ENCODE measurements around the gene ADAM23. TPM values are rescaled to one million over a fixed set of nuclear protein-coding genes. Genes with fewer than 3 reads are reported as not detected.

Gene ADAM23
- total RNA-seq, 6 donors from 2014 or later: 0.15 to 3.5 (median 0.89) TPM; not detected in 1

- Histone ChIP-seq H3K36me3 (no peaks in the 10 kb centered on the region), H3K4me1 (no peaks in the 10 kb centered on the region), H3K27ac (no peak overlapping the region), H3K9me3 (peaks cover 0 to 4% (median 0%) of the 10 kb centered on the region in 4 donors), H3K27me3 (no peaks in the 10 kb centered on the region), H3K4me3 (no peak overlapping the region)
- no peak for ATAC-seq (ENCODE audit: low FRiP score in 2 of 2)
- DNase-seq: no peak
- TF ChIP-seq POLR2AphosphoS5 (IDR thresholded peaks at IDR 0.05) (no peak), EP300 (IDR thresholded peaks at IDR 0.05) (no peak), POLR2A (IDR thresholded peaks at IDR 0.05) (no peak)
- TF ChIP-seq, protein P1, sequence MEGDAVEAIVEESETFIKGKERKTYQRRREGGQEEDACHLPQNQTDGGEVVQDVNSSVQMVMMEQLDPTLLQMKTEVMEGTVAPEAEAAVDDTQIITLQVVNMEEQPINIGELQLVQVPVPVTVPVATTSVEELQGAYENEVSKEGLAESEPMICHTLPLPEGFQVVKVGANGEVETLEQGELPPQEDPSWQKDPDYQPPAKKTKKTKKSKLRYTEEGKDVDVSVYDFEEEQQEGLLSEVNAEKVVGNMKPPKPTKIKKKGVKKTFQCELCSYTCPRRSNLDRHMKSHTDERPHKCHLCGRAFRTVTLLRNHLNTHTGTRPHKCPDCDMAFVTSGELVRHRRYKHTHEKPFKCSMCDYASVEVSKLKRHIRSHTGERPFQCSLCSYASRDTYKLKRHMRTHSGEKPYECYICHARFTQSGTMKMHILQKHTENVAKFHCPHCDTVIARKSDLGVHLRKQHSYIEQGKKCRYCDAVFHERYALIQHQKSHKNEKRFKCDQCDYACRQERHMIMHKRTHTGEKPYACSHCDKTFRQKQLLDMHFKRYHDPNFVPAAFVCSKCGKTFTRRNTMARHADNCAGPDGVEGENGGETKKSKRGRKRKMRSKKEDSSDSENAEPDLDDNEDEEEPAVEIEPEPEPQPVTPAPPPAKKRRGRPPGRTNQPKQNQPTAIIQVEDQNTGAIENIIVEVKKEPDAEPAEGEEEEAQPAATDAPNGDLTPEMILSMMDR (IDR thresholded peaks at IDR 0.05): no peak
- 33 to 50% methylated on average over 2 of the region's 2 CpGs for WGBS, 2 donors
Observed at GRCh38 chr2:206480161-206480560, 36.8 kb downstream of the ADAM23 start.

DNA sequence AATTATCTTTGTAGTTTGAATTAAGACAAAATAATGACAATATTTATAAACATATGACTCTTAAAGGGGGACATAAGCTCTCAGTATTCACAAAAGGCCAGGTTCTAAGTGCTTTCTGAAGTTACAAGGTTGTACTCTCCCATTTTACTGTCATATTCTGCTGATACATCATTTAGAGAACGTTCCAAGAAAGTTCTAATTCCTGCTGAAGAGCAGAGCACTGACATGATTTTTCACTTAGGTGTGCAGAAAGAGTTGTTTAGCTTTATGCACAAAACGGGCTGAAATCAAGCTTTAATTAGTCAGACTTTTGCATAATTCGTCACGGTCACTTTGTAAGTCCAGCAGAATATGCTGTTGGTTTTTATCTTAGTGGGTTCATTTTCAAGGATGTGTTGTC is 37.3 kb downstream of the ADAM23 start:
- no peak for ATAC-seq (ENCODE audit: low FRiP score in 2 of 2)
- WGBS, 2 donors: 80 to 86% methylated on average over 4 of the region's 4 CpGs

GRCh38 chr2:206481056-206481455 is 37.7 kb downstream of the ADAM23 start:
- no peaks in the 10 kb centered on the region for H3K27me3 ChIP-seq
- H3K36me3 ChIP-seq: no peaks in the 10 kb centered on the region
- peaks cover 0 to 4% (median 0%) of the 10 kb centered on the region in 4 donors for H3K9me3 ChIP-seq
- H3K27ac ChIP-seq: no peak overlapping the region
- DNase-seq: no peak
- TF ChIP-seq, protein P1 (IDR thresholded peaks at IDR 0.05): no peak
- no peak for TF ChIP-seq EP300 (IDR thresholded peaks at IDR 0.05)
- TF ChIP-seq POLR2A (IDR thresholded peaks at IDR 0.05): no peak
- no peak for TF ChIP-seq POLR2AphosphoS5 (IDR thresholded peaks at IDR 0.05)
- no peak for ATAC-seq (ENCODE audit: low FRiP score in 2 of 2)
- H3K4me1 ChIP-seq: no peaks in the 10 kb centered on the region
- H3K4me3 ChIP-seq: no peak overlapping the region
- 85 to 91% methylated on average over 3 of the region's 3 CpGs for WGBS, 2 donors

More for the DNA sequence above, 37.3 kb downstream of the ADAM23 start:
- H3K27ac ChIP-seq: no peak overlapping the region
- H3K4me1 ChIP-seq: no peaks in the 10 kb centered on the region
- peaks cover 0 to 4% (median 0%) of the 10 kb centered on the region in 4 donors for H3K9me3 ChIP-seq
- H3K4me3 ChIP-seq: no peak overlapping the region
- no peaks in the 10 kb centered on the region for H3K27me3 ChIP-seq
- no peak for DNase-seq
- TF ChIP-seq POLR2AphosphoS5 (IDR thresholded peaks at IDR 0.05): no peak
- TF ChIP-seq POLR2A (IDR thresholded peaks at IDR 0.05): no peak
- no peak for TF ChIP-seq EP300 (IDR thresholded peaks at IDR 0.05)
- TF ChIP-seq, protein P1 (IDR thresholded peaks at IDR 0.05): no peak
- H3K36me3 ChIP-seq: no peaks in the 10 kb centered on the region

- Histone ChIP-seq H3K4me1 (no peaks in the 10 kb centered on the region), H3K4me3 (no peak overlapping the region), H3K9me3 (peaks cover 0 to 4% (median 0%) of the 10 kb centered on the region in 4 donors), H3K27me3 (no peaks in the 10 kb centered on the region), H3K36me3 (no peaks in the 10 kb centered on the region), H3K27ac (no peak overlapping the region)
- ATAC-seq (ENCODE audit: low FRiP score in 2 of 2) (no peak), DNase-seq (no peak)
- 75% methylated on average over 4 of the region's 4 CpGs for WGBS, 2 donors
- TF ChIP-seq POLR2AphosphoS5 (IDR thresholded peaks at IDR 0.05): no peak
- no peak for TF ChIP-seq EP300 (IDR thresholded peaks at IDR 0.05)
- no peak for TF ChIP-seq POLR2A (IDR thresholded peaks at IDR 0.05)
- TF ChIP-seq, protein P1 (IDR thresholded peaks at IDR 0.05): no peak
Observed at GRCh38 chr2:206482123-206482522, 38.8 kb downstream of the ADAM23 start.

DNA sequence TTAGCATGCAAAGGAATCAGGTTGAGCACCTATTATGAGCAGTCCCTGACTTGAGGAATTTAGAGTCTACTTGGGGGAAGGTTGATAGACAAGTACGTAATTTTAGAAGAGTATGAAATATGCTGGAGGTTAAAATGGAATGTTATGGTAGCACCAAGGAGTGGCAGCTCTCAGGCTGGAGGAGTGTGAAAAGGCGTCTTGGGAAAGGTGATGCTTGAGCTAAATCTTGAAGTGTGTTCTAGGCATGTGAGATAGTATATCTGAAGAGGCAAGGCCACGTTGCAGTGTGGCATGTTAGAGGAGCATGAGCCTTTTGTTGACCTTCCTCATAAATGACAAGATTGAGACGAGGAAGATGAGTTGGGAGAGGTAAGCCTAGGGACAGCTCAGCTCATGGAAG is 39.3 kb downstream of the ADAM23 start:
- no peaks in the 10 kb centered on the region for H3K36me3 ChIP-seq
- H3K4me3 ChIP-seq: no peak overlapping the region
- peaks cover 0 to 4% (median 0%) of the 10 kb centered on the region in 4 donors for H3K9me3 ChIP-seq
- 56 to 58% methylated on average over 4 of the region's 4 CpGs for WGBS, 2 donors
- no peak overlapping the region for H3K27ac ChIP-seq
- ATAC-seq (ENCODE audit: low FRiP score in 2 of 2) (no peak), DNase-seq (no peak)
- H3K4me1 ChIP-seq: no peaks in the 10 kb centered on the region
- no peaks in the 10 kb centered on the region for H3K27me3 ChIP-seq
- TF ChIP-seq EP300 (IDR thresholded peaks at IDR 0.05) (no peak), POLR2AphosphoS5 (IDR thresholded peaks at IDR 0.05) (no peak), POLR2A (IDR thresholded peaks at IDR 0.05) (no peak)
- TF ChIP-seq, protein P1 (IDR thresholded peaks at IDR 0.05): no peak

All from upper lobe of left lung (tissue), 6 donors.